Measurements from ENCODE around the gene SEZ6L. TPM values are rescaled to one million over a fixed set of nuclear protein-coding genes. Genes with fewer than 3 reads are reported as not detected.

The SEZ6L gene
- total and polyA plus RNA-seq, 12 donors, result 0.17 to 16.3 (median 3.9) TPM; not detected in 1

GRCh38 chr22:26416256-26416655 lies 247.0 kb downstream of the SEZ6L start:
- H3K27ac ChIP-seq, result no peak overlapping the region
- H3K4me3 ChIP-seq, result no peak overlapping the region
- H3K4me1 ChIP-seq (replicated peaks in 1 of 2), result no peaks in the 10 kb centered on the region
- intact Hi-C loops (cut with DNase I), result no loop called here
- peaks cover 20% of the 10 kb centered on the region for H3K27me3 ChIP-seq
- WGBS, 4 donors, result 28 to 53% (median 46%) methylated on average over 4 of the region's 4 CpGs
- DNase-seq, result no peak
- H3K36me3 ChIP-seq (replicated peaks in 1 of 2), result no peaks in the 10 kb centered on the region
- TF ChIP-seq POLR2A (IDR thresholded peaks at IDR 0.05), result no peak
- TF ChIP-seq, protein P1, sequence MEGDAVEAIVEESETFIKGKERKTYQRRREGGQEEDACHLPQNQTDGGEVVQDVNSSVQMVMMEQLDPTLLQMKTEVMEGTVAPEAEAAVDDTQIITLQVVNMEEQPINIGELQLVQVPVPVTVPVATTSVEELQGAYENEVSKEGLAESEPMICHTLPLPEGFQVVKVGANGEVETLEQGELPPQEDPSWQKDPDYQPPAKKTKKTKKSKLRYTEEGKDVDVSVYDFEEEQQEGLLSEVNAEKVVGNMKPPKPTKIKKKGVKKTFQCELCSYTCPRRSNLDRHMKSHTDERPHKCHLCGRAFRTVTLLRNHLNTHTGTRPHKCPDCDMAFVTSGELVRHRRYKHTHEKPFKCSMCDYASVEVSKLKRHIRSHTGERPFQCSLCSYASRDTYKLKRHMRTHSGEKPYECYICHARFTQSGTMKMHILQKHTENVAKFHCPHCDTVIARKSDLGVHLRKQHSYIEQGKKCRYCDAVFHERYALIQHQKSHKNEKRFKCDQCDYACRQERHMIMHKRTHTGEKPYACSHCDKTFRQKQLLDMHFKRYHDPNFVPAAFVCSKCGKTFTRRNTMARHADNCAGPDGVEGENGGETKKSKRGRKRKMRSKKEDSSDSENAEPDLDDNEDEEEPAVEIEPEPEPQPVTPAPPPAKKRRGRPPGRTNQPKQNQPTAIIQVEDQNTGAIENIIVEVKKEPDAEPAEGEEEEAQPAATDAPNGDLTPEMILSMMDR (IDR thresholded peaks at IDR 0.05), result no peak
- H3K9me3 ChIP-seq (replicated peaks in 1 of 3), result no peaks in the 10 kb centered on the region

- no peak for TF ChIP-seq POLR2A (IDR thresholded peaks at IDR 0.05)
- TF ChIP-seq, protein P1 (IDR thresholded peaks at IDR 0.05), result no peak
- H3K36me3 ChIP-seq (replicated peaks in 1 of 2), result no peaks in the 10 kb centered on the region
- no peak overlapping the region for H3K4me3 ChIP-seq
- intact Hi-C loops (cut with DNase I), result no loop called here
- H3K9me3 ChIP-seq (replicated peaks in 1 of 3), result no peaks in the 10 kb centered on the region
- no peaks in the 10 kb centered on the region for H3K4me1 ChIP-seq (replicated peaks in 1 of 2)
- H3K27me3 ChIP-seq, result peaks cover 20% of the 10 kb centered on the region
- 42 to 46% (median 43%) methylated on average over 6 to 9 of the region's 9 CpGs for WGBS, 4 donors
- no peak overlapping the region for H3K27ac ChIP-seq
- peak in 4 of 7 donors; percentile 41 to 52 (median 44) for DNase-seq
Measured at GRCh38 chr22:26416670-26417276, 247.5 kb downstream of the SEZ6L start.

- TF ChIP-seq, protein P1 (IDR thresholded peaks at IDR 0.05), result no peak
- TF ChIP-seq POLR2A (IDR thresholded peaks at IDR 0.05), result no peak
- Histone ChIP-seq H3K27me3 (peaks cover 20% of the 10 kb centered on the region), H3K4me1 (replicated peaks in 1 of 2) (no peaks in the 10 kb centered on the region), H3K36me3 (replicated peaks in 1 of 2) (no peaks in the 10 kb centered on the region), H3K9me3 (replicated peaks in 1 of 3) (no peaks in the 10 kb centered on the region), H3K27ac (no peak overlapping the region), H3K4me3 (no peak overlapping the region)
- no peak for DNase-seq
- 76 to 84% (median 79%) methylated on average over 3 of the region's 3 CpGs for WGBS, 4 donors
- intact Hi-C loops (cut with DNase I), result no loop called here
Measured at GRCh38 chr22:26417406-26417805, 248.1 kb downstream of the SEZ6L start.

DNA sequence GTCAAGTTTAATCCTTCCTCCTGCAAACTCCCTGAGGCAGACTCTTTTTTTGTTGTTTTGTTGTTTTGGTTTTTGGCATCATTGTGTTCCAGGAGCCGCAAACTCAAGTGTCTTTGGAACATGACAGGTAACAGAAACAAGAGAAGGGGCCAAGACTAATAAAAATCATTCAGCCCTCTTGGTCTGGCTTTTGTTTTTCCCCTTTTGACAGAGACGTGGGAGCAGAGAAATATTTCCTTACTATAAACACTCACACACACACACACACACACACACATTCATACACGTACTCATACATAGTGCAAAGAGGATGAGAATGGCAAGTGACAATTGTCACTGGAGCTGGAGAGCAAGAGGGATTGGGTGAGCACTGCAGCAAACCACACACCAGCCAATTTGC lies 249.4 kb downstream of the SEZ6L start:
- no peak overlapping the region for H3K4me3 ChIP-seq
- peaks cover 0 to 4% (median 0%) of the 10 kb centered on the region in 3 donors for H3K9me3 ChIP-seq (replicated peaks in 1 of 3)
- TF ChIP-seq, protein P1 (IDR thresholded peaks at IDR 0.05), result no peak
- TF ChIP-seq POLR2A (IDR thresholded peaks at IDR 0.05), result no peak
- H3K36me3 ChIP-seq (replicated peaks in 1 of 2), result no peaks in the 10 kb centered on the region
- no peaks in the 10 kb centered on the region for H3K4me1 ChIP-seq (replicated peaks in 1 of 2)
- intact Hi-C loops (cut with DNase I), result no loop called here
- DNase-seq, result no peak
- no peak overlapping the region for H3K27ac ChIP-seq
- 54 to 66% (median 62%) methylated on average over 3 of the region's 3 CpGs for WGBS, 4 donors
- H3K27me3 ChIP-seq, result peaks cover 20% of the 10 kb centered on the region

Measured in adrenal gland (tissue), 12 donors.